ENCODE data around the gene MYBPC2. TPM values are rescaled to one million over a fixed set of nuclear protein-coding genes. Genes with fewer than 3 reads are reported as not detected.
"Not testable (repeated sequence)": the region's sequence is repeated elsewhere in the genome, so short reads cannot be mapped to it uniquely, and the experiment has no call there.

MYBPC2 gene
- total RNA-seq, 4 donors from 2014 or later, result 0.29 TPM; not detected in 3

- WGBS, result 90% methylated on average over 20 of the region's 21 CpGs
- TF ChIP-seq POLR2A (IDR thresholded peaks at IDR 0.05) (no peak), CTCF (IDR thresholded peaks at IDR 0.05) (no peak), POLR2AphosphoS5 (IDR thresholded peaks at IDR 0.05) (no peak)
- DNase-seq (ENCODE audit: low spot score in 2 of 2), result no peak
- H3K27ac ChIP-seq, result no peak overlapping the region
- H3K4me3 ChIP-seq, result no peak overlapping the region
- no peaks in the 10 kb centered on the region for H3K9me3 ChIP-seq
- H3K36me3 ChIP-seq, result peaks cover 16% of the 10 kb centered on the region
- H3K27me3 ChIP-seq, result no peaks in the 10 kb centered on the region
- peaks cover 26% of the 10 kb centered on the region for H3K4me1 ChIP-seq
Observed at GRCh38 chr19:50387176-50387867, 45.4 kb upstream of the MYBPC2 start.

- peaks cover 14% of the 10 kb centered on the region for H3K36me3 ChIP-seq
- peaks cover 26% of the 10 kb centered on the region for H3K4me1 ChIP-seq
- no peaks in the 10 kb centered on the region for H3K27me3 ChIP-seq
- DNase-seq (ENCODE audit: low spot score in 2 of 2), result no peak
- no peak overlapping the region for H3K4me3 ChIP-seq
- TF ChIP-seq EP300 (IDR thresholded peaks at IDR 0.05), result no peak
- no peak for TF ChIP-seq POLR2AphosphoS5 (IDR thresholded peaks at IDR 0.05)
- TF ChIP-seq CTCF (IDR thresholded peaks at IDR 0.05), result no peak
- TF ChIP-seq POLR2A (IDR thresholded peaks at IDR 0.05), result no peak
- H3K9me3 ChIP-seq, result no peaks in the 10 kb centered on the region
- no peak overlapping the region for H3K27ac ChIP-seq
- 94% methylated on average over 8 of the region's 8 CpGs for WGBS
Observed at GRCh38 chr19:50387868-50388245, 44.8 kb upstream of the MYBPC2 start.

DNA sequence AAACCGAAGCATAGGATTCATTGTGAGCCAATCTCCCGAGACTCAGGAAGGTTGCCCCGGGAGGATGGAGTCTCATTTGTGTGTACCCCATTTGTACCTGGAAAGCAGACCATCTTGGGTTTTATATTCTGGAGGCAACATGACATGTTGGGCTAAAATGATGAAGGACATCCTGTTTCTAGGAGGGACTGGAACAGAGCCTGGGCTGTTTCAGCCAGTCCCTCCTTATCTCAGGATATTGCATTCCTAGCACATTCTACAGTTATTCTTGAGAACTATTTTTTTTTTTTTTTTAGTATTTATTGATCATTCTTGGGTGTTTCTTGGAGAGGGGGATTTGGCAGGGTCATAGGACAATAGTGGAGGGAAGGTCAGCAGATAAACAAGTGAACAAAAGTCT, 42.4 kb upstream of the MYBPC2 start:
- WGBS, result 94% methylated on average over 3 of the region's 3 CpGs
- H3K4me1 ChIP-seq; H3K27me3 ChIP-seq; DNase-seq (ENCODE audit: low spot score in 2 of 2); H3K27ac ChIP-seq; H3K9me3 ChIP-seq; H3K4me3 ChIP-seq: not testable (repeated sequence)
- peaks cover 14% of the 10 kb centered on the region for H3K36me3 ChIP-seq

GRCh38 chr19:50390952-50391351, 41.7 kb upstream of the MYBPC2 start:
- H3K9me3 ChIP-seq; H3K27me3 ChIP-seq; H3K4me3 ChIP-seq; H3K27ac ChIP-seq; DNase-seq (ENCODE audit: low spot score in 2 of 2); H3K4me1 ChIP-seq: not testable (repeated sequence)
- 96% methylated on average over 16 of the region's 23 CpGs for WGBS
- H3K36me3 ChIP-seq, result peaks cover 14% of the 10 kb centered on the region

DNA sequence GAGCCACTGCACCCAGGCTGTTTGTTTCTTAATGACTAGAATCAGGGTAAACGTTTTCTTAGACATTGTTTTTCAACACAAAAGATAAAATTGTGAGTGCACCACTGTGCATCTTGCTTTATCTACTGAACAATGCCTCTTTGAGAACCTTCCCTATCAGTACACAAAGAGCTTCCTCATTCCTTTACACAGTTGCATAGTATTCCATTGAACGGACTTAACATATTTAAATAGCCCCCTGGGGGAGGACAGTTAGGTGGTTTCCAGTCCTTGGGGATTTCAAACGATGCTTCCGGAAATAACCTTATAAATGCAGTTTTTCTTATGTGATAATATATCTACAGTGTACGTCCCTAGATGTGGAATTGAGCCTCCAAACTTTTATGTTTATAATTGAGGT, 39.9 kb upstream of the MYBPC2 start:
- H3K27me3 ChIP-seq, result no peaks in the 10 kb centered on the region
- peaks cover 14% of the 10 kb centered on the region for H3K36me3 ChIP-seq
- TF ChIP-seq POLR2AphosphoS5 (IDR thresholded peaks at IDR 0.05) (no peak), POLR2A (IDR thresholded peaks at IDR 0.05) (no peak), EP300 (IDR thresholded peaks at IDR 0.05) (no peak), CTCF (IDR thresholded peaks at IDR 0.05) (no peak)
- DNase-seq (ENCODE audit: low spot score in 2 of 2), result no peak
- H3K9me3 ChIP-seq, result no peaks in the 10 kb centered on the region
- H3K27ac ChIP-seq, result no peak overlapping the region
- no peaks in the 10 kb centered on the region for H3K4me1 ChIP-seq
- H3K4me3 ChIP-seq, result no peak overlapping the region
- 95% methylated on average over 5 of the region's 5 CpGs for WGBS

- H3K36me3 ChIP-seq, result peaks cover 11% of the 10 kb centered on the region
- DNase-seq (ENCODE audit: low spot score in 2 of 2), result no peak
- TF ChIP-seq POLR2A (IDR thresholded peaks at IDR 0.05) (no peak), EP300 (IDR thresholded peaks at IDR 0.05) (no peak), POLR2AphosphoS5 (IDR thresholded peaks at IDR 0.05) (no peak), CTCF (IDR thresholded peaks at IDR 0.05) (no peak)
- no peak overlapping the region for H3K27ac ChIP-seq
- H3K9me3 ChIP-seq, result no peaks in the 10 kb centered on the region
- H3K4me3 ChIP-seq, result no peak overlapping the region
- H3K4me1 ChIP-seq, result no peaks in the 10 kb centered on the region
- 90% methylated on average over 4 of the region's 4 CpGs for WGBS
- no peaks in the 10 kb centered on the region for H3K27me3 ChIP-seq
Observed at GRCh38 chr19:50393589-50393988, 39.1 kb upstream of the MYBPC2 start.

All from suprapubic skin (tissue), 4 donors.